Panc1 (cell line): ENCODE data around the gene SESN1. TPM values are rescaled to one million over a fixed set of nuclear protein-coding genes. Genes with fewer than 3 reads are reported as not detected.

Experiments
- ATAC-seq: fragments of 200-7000 bp; cut with Tn5 transposase; 2 replicates; pipeline ENCODE4 v1.9.1; 2020; ENCODE audit warnings: mild to moderate bottlenecking, moderate library complexity
- BruUV-seq: library from RNA; stranded (reverse); fragments of 400-500 nt; replicated peaks from 2 replicates; lab custom pipeline; 2021; lab: Mats Ljungman, UMichigan
- CTCF ChIA-PET: fragments of 300-600 bp; sonication (Branson Sonifier 250); formaldehyde crosslinking; loops from one replicate; lab custom pipeline; 2022; ENCODE audit warnings: antibody characterized with exemption; lab: Charles Lee
- POLR2A ChIA-PET: fragments of 300-600 bp; sonication (Branson Sonifier 250); formaldehyde crosslinking; loops from one replicate; lab custom pipeline; 2022; ENCODE audit warnings: antibody characterized with exemption; lab: Charles Lee
- DNase-seq: peaks from one replicate; pipeline ENCODE4 v3.0.0-alpha.2; 2010; ENCODE audit warnings: low read depth, low spot score
- H3K27ac ChIP-seq: 2 replicates; pipeline ENCODE4 v1.5.1; 2011; ENCODE audit warnings: mild to moderate bottlenecking, low read length, inconsistent platforms
- H3K27me3 ChIP-seq: fragments of 200-500 bp; sonication (Bioruptor generic); 2 replicates; pipeline ENCODE4 v1.6.0; 2014; ENCODE audit warnings: low read length, inconsistent platforms; ENCODE audit not compliant: control insufficient read depth, insufficient read depth
- H3K36me3 ChIP-seq: fragments of 200-500 bp; sonication (Bioruptor generic); 2 replicates; pipeline ENCODE4 v1.5.1; 2014; ENCODE audit warnings: inconsistent platforms, mild to moderate bottlenecking, low read length, moderate library complexity; ENCODE audit not compliant: control insufficient read depth, insufficient read depth
- H3K4me1 ChIP-seq: 2 replicates; pipeline ENCODE4 v1.5.1; 2011; ENCODE audit warnings: inconsistent platforms, mild to moderate bottlenecking, low read length, moderate library complexity; ENCODE audit not compliant: control insufficient read depth, insufficient read depth
- H3K4me3 ChIP-seq, 2 experiments: 2 replicates each; pipeline ENCODE4 v1.5.1; 2011 to 2012; ENCODE audit warnings: low read depth in 2 of 2, low read length in 2 of 2, mild to moderate bottlenecking in 2 of 2, inconsistent platforms in 1 of 2, moderate library complexity in 1 of 2
- H3K9me3 ChIP-seq: fragments of 200-500 bp; sonication (Bioruptor generic); 2 replicates; pipeline ENCODE4 v1.5.1; 2014; ENCODE audit warnings: low read depth, mild to moderate bottlenecking, inconsistent platforms, low read length, moderate library complexity; ENCODE audit not compliant: control insufficient read depth, insufficient read depth
- POLR2AphosphoS5 ChIP-seq: IDR thresholded peaks from 2 replicates; pipeline ENCODE4 v1.6.1; 2012; ENCODE audit warnings: mild to moderate bottlenecking, low read depth, low read length, moderate library complexity
- SIN3A ChIP-seq: IDR thresholded peaks from 2 replicates; pipeline ENCODE4 v1.6.1; 2012; ENCODE audit warnings: low read depth, mild to moderate bottlenecking, low read length, moderate library complexity, borderline replicate concordance; ENCODE audit not compliant: insufficient read depth
- TCF7L2 ChIP-seq: IDR thresholded peaks from 2 replicates; pipeline ENCODE4 v1.6.1; 2011; ENCODE audit warnings: mild to moderate bottlenecking, low read depth, low read length, inconsistent platforms
- in situ Hi-C: cut with HindIII; loops from 2 replicates; pipeline ENCODE4 v1.10.0; 2016; ENCODE audit warnings: low sequenced_read_pairs, low pct_unique_long_range_greater_than_20kb
- intact Hi-C: fragments of 100-400 bp; cut with micrococcal nuclease; formaldehyde crosslinking; loops from one replicate; pipeline ENCODE4 v1.10.0; 2022; ENCODE audit not compliant: unreplicated experiment
- total RNA-seq: library from RNA; stranded (reverse); gene quantifications from one replicate; pipeline ENCODE4 v1.2.1, GENCODE V29; 2021; ENCODE audit not compliant: unreplicated experiment
- TF ChIP-seq, protein P1 (sequence below), 2 experiments: IDR thresholded peaks; 2 replicates each; pipeline ENCODE4 v1.6.1; 2011 to 2012; ENCODE audit warnings: low read depth in 2 of 2, control low read depth in 1 of 2, low read length in 1 of 2, mild to moderate bottlenecking in 1 of 2, moderate library complexity in 1 of 2; ENCODE audit not compliant: insufficient read depth in 1 of 2
- TF ChIP-seq, protein P2 (sequence below): fragments of 450-650 bp; IDR thresholded peaks from 2 replicates; pipeline ENCODE4 v1.5.1; 2017; ENCODE audit warnings: mild to moderate bottlenecking

The SESN1 gene
- total RNA-seq, 1 experiment from 2014 or later, result 11.3 TPM

DNA sequence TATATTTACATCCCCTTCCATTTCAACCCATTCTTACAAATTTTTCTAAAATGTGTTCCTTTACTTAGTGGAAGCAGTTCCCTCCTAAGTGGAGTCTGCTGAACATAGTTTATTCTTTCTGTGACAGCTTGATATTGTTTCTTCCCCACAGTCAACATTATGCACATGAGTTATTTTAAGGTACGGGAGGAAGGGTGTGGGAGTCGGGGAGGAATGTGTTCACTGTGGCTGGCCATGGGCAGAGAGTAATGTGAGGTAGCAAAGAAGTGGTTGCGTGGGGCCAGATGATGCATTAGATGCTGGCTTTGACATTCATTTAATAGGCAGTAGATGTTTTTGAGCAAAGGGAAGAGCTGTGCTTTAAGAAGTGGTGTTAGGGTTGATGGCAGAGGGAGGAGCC, 148.0 kb downstream of the SESN1 start:
- intact Hi-C loops, result no loop called here
- no TSS peak for BruUV-seq
- no peaks in the 10 kb centered on the region for H3K36me3 ChIP-seq
- H3K27me3 ChIP-seq, result peaks cover 8% of the 10 kb centered on the region; the same call in 1 of the 2 replicates
- TF ChIP-seq SIN3A, result no peak
- TF ChIP-seq, protein P1, sequence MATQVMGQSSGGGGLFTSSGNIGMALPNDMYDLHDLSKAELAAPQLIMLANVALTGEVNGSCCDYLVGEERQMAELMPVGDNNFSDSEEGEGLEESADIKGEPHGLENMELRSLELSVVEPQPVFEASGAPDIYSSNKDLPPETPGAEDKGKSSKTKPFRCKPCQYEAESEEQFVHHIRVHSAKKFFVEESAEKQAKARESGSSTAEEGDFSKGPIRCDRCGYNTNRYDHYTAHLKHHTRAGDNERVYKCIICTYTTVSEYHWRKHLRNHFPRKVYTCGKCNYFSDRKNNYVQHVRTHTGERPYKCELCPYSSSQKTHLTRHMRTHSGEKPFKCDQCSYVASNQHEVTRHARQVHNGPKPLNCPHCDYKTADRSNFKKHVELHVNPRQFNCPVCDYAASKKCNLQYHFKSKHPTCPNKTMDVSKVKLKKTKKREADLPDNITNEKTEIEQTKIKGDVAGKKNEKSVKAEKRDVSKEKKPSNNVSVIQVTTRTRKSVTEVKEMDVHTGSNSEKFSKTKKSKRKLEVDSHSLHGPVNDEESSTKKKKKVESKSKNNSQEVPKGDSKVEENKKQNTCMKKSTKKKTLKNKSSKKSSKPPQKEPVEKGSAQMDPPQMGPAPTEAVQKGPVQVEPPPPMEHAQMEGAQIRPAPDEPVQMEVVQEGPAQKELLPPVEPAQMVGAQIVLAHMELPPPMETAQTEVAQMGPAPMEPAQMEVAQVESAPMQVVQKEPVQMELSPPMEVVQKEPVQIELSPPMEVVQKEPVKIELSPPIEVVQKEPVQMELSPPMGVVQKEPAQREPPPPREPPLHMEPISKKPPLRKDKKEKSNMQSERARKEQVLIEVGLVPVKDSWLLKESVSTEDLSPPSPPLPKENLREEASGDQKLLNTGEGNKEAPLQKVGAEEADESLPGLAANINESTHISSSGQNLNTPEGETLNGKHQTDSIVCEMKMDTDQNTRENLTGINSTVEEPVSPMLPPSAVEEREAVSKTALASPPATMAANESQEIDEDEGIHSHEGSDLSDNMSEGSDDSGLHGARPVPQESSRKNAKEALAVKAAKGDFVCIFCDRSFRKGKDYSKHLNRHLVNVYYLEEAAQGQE (IDR thresholded peaks at IDR 0.05; ENCODE audit: insufficient read depth in 1 of 2, low read depth in 2 of 2, low read length in 1 of 2), result no peak
- TF ChIP-seq POLR2AphosphoS5, result no peak
- TF ChIP-seq TCF7L2, result no peak
- H3K9me3 ChIP-seq, result no peaks in the 10 kb centered on the region
- H3K27ac ChIP-seq, result no peak overlapping the region
- DNase-seq (no peak), ATAC-seq (no peak)
- no peak overlapping the region for H3K4me3 ChIP-seq
- CTCF ChIA-PET, result no interaction called here
- POLR2A ChIA-PET, result no interaction called here
- in situ Hi-C loops, result no loop called here
- H3K4me1 ChIP-seq, result no peaks in the 10 kb centered on the region

DNA sequence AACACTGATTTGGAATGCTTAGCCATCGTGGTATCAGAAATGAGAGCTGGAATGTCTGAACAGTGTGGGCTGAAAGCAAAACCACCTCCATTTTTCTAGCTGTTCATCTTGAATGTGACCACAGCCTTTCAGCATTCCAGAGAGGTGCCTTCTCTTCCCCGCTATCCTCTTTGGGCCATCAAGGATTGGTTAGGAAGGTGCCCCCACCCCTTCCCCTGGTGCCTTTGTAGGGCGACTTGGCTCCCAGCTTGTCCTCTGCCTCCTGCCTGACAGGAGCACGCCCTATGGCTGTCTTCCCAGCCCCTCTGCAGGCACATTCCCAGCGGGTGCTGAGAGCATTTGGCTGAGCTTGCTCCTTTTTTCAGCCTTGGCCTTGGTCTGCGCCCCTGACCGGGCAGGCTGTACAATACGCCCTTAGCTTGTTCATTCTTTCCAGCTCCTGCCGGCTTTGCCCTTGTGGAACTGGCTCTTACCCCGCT, 148.9 kb downstream of the SESN1 start:
- ChIA-PET POLR2A (no interaction called here), CTCF (interaction anchor here (0.5 kb wide), 1 partner anchor 1094 kb away, joined by 3 read pairs; no protein-coding TSS in a partner anchor)
- H3K4me1 ChIP-seq, result no peaks in the 10 kb centered on the region
- H3K4me3 ChIP-seq, result no peak overlapping the region
- H3K9me3 ChIP-seq, result no peaks in the 10 kb centered on the region
- in situ Hi-C loops, result no loop called here
- DNase-seq (no peak), ATAC-seq (peak; percentile 59; the same call in 1 of the 2 replicates)
- BruUV-seq, result no TSS peak
- intact Hi-C loops, result no loop called here
- H3K36me3 ChIP-seq, result no peaks in the 10 kb centered on the region
- H3K27me3 ChIP-seq, result peaks cover 8% of the 10 kb centered on the region; the same call in 1 of the 2 replicates
- TF ChIP-seq TCF7L2, result no peak
- TF ChIP-seq POLR2AphosphoS5, result no peak
- no peak overlapping the region for H3K27ac ChIP-seq

DNA sequence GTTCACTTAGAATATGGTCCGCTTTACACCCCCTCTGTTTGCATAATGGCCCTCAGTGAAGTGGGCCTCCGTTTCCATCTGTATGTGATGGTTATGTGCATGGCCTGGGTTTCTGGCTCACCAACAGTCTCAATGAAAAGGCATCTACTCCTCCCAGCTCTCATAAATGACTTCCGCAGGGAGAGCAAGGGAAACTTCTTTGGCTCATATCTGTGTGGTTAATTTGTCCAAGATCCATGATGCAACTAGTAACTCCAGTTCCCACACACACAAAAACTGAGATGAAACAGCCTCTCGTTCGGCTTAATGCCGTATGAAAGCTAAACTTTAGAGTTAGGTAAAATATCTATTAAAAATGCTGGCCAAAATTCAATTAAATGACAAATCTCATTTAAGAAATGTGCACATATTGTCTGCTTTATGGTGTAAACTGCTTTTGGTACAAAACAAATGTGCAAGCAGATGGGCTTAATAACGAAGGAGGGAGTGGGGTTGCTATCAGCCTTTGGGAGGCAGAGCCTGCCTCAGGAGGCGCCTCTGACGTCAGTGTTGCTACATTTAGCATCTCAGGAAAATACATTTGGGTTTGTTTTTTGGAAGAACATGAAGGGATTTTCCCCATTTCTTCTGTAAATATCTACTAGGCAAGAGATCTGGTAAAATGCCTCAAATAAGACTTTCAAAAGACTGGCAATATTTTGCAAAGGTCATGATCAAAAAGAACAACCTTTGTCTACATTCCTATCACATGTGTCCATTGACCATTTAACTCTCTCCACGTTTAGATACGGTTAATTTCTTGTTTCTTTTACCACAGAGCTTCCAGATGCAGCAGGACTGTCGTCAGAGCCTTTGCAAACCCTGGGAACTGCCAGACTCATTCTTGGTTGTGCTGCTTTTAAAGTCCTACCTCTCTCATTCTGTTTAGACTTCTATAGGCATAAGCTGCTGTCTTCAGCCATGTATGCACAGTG, 149.7 kb downstream of the SESN1 start:
- Histone ChIP-seq H3K27ac (no peak overlapping the region), H3K4me1 (no peaks in the 10 kb centered on the region), H3K36me3 (no peaks in the 10 kb centered on the region), H3K9me3 (no peaks in the 10 kb centered on the region), H3K27me3 (peaks cover 8% of the 10 kb centered on the region; the same call in 1 of the 2 replicates), H3K4me3 (no peak overlapping the region)
- TF ChIP-seq, protein P2, sequence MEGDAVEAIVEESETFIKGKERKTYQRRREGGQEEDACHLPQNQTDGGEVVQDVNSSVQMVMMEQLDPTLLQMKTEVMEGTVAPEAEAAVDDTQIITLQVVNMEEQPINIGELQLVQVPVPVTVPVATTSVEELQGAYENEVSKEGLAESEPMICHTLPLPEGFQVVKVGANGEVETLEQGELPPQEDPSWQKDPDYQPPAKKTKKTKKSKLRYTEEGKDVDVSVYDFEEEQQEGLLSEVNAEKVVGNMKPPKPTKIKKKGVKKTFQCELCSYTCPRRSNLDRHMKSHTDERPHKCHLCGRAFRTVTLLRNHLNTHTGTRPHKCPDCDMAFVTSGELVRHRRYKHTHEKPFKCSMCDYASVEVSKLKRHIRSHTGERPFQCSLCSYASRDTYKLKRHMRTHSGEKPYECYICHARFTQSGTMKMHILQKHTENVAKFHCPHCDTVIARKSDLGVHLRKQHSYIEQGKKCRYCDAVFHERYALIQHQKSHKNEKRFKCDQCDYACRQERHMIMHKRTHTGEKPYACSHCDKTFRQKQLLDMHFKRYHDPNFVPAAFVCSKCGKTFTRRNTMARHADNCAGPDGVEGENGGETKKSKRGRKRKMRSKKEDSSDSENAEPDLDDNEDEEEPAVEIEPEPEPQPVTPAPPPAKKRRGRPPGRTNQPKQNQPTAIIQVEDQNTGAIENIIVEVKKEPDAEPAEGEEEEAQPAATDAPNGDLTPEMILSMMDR, result no peak
- no peak for TF ChIP-seq SIN3A
- TF ChIP-seq TCF7L2, result no peak
- no peak for TF ChIP-seq POLR2AphosphoS5
- TF ChIP-seq, protein P1 (IDR thresholded peaks at IDR 0.05; ENCODE audit: insufficient read depth in 1 of 2, low read depth in 2 of 2, low read length in 1 of 2), result no peak
- intact Hi-C loops (no loop called here), in situ Hi-C loops (no loop called here)
- ATAC-seq (no peak), DNase-seq (no peak)
- ChIA-PET POLR2A (no interaction called here), CTCF (interaction anchor here (0.5 kb wide), 1 partner anchor 1094 kb away, joined by 3 read pairs; no protein-coding TSS in a partner anchor)
- BruUV-seq, result no TSS peak
